H1 (cell line): ENCODE data around the gene HSD17B3. TPM values are rescaled to one million over a fixed set of nuclear protein-coding genes. Genes with fewer than 3 reads are reported as not detected.

Experiments
- CTCF ChIA-PET: fragments of 300-600 bp; sonication (Branson Sonifier 250); formaldehyde crosslinking; loops from one replicate; lab custom pipeline; 2021; ENCODE audit not compliant: partially characterized antibody; lab: Charles Lee
- POLR2A ChIA-PET: fragments of 300-600 bp; sonication (Branson Sonifier 250); formaldehyde crosslinking; loops from one replicate; lab custom pipeline; 2021; ENCODE audit warnings: inconsistent platforms; ENCODE audit not compliant: partially characterized antibody; lab: Charles Lee
- DNase-seq, 2 experiments: peaks; one replicate each; pipeline versions ENCODE4 v3.0.0 to v3.0.0-alpha.2; 2010 to 2022; ENCODE audit warnings: low spot score in 2 of 2, low read depth in 1 of 2, mixed read lengths in 1 of 2
- FAIRE-seq: peaks from 2 replicates; lab custom pipeline; 2011; peaks lifted over from hg19 to GRCh38; lab: Jason Lieb, UNC
- H2AFZ ChIP-seq: 2 replicates; pipeline ENCODE4 v1.8.1; 2012; ENCODE audit warnings: low read length, inconsistent platforms
- H2AK5ac ChIP-seq: 2 replicates; pipeline ENCODE4 v1.6.1; 2013; ENCODE audit warnings: low read depth, low read length
- H2BK120ac ChIP-seq: replicated peaks from 2 replicates; pipeline ENCODE3; 2013; ENCODE audit warnings: low read depth, low read length, inconsistent platforms
- H2BK12ac ChIP-seq: 2 replicates; pipeline ENCODE4 v1.6.1; 2013; ENCODE audit warnings: low read depth, low read length
- H2BK15ac ChIP-seq: 2 replicates; pipeline ENCODE4 v1.6.1; 2013; ENCODE audit warnings: low read length
- H2BK20ac ChIP-seq: 2 replicates; pipeline ENCODE4 v1.6.1; 2013; ENCODE audit warnings: low read length
- H2BK5ac ChIP-seq: 2 replicates; pipeline ENCODE4 v1.6.1; 2013; ENCODE audit warnings: low read depth, low read length
- H3K14ac ChIP-seq: 2 replicates; pipeline ENCODE4 v1.6.1; 2013; ENCODE audit warnings: inconsistent platforms; ENCODE audit not compliant: insufficient read length
- H3K18ac ChIP-seq: 2 replicates; pipeline ENCODE4 v1.6.1; 2013; ENCODE audit warnings: low read length; ENCODE audit errors: extremely low read depth
- H3K23ac ChIP-seq: 2 replicates; pipeline ENCODE4 v1.6.1; 2013; ENCODE audit warnings: inconsistent platforms; ENCODE audit not compliant: insufficient read length
- H3K23me2 ChIP-seq: 2 replicates; pipeline ENCODE4 v1.6.1; 2013; ENCODE audit warnings: low read depth, low read length
- H3K27ac ChIP-seq: 2 replicates; pipeline ENCODE4 v1.6.1; 2011; ENCODE audit warnings: low read depth, low read length, inconsistent platforms
- H3K27me3 ChIP-seq, 4 experiments: replicated peaks in 1 of 4; 1 replicate in 1 of 4; 2 replicates in 3 of 4; pipeline versions ENCODE4 v1.6.1 to v1.8.1; 2011 to 2013; ENCODE audit warnings: low read length in 3 of 4, mild to moderate bottlenecking in 3 of 4, inconsistent platforms in 2 of 4, mixed read lengths in 2 of 4, moderate library complexity in 1 of 4; ENCODE audit not compliant: control insufficient read depth in 3 of 4, insufficient read depth in 3 of 4; ENCODE audit errors: extremely low read depth in 1 of 4
- H3K36me3 ChIP-seq, 4 experiments: 2 replicates each; pipeline versions ENCODE4 v1.6.1 to v1.8.1; 2011 to 2013; ENCODE audit warnings: mild to moderate bottlenecking in 4 of 4, low read length in 3 of 4, moderate library complexity in 2 of 4, control low read depth in 1 of 4, inconsistent platforms in 1 of 4; ENCODE audit not compliant: insufficient read depth in 4 of 4, control insufficient read depth in 2 of 4
- H3K4ac ChIP-seq: replicated peaks from 2 replicates; pipeline ENCODE3; 2013; ENCODE audit warnings: low read length, low read depth, mixed read lengths, inconsistent platforms; ENCODE audit not compliant: insufficient read length
- H3K4me1 ChIP-seq, 4 experiments: replicated peaks in 1 of 4; 1 replicate in 1 of 4; 2 replicates in 3 of 4; pipeline versions ENCODE4 v1.6.1 to v1.8.1; 2011 to 2013; ENCODE audit warnings: low read length in 3 of 4, inconsistent platforms in 2 of 4, mixed read lengths in 1 of 4; ENCODE audit not compliant: insufficient read depth in 4 of 4, control insufficient read depth in 3 of 4
- H3K4me2 ChIP-seq, 2 experiments: 2 replicates each; pipeline versions ENCODE4 v1.6.1 to v1.8.1; 2011 to 2013; ENCODE audit warnings: low read depth in 2 of 2, low read length in 2 of 2, control low read depth in 1 of 2, inconsistent platforms in 1 of 2, mild to moderate bottlenecking in 1 of 2; ENCODE audit not compliant: insufficient read depth in 1 of 2
- H3K4me3 ChIP-seq, 4 experiments: fragments of 200-600, 300-600 bp in 1 of 4; sonication (generic), shearing (Covaris generic), sonication (Bioruptor Twin) in 1 of 4; 2 replicates each; pipeline versions ENCODE4 v1.5.1 to v1.8.1; 2011 to 2016; ENCODE audit warnings: low read length in 4 of 4, low read depth in 3 of 4, control low read depth in 2 of 4, inconsistent platforms in 2 of 4, mild to moderate bottlenecking in 2 of 4, mixed read lengths in 1 of 4, moderate library complexity in 1 of 4; ENCODE audit not compliant: insufficient read depth in 2 of 4; ENCODE audit errors: extremely low read depth in 1 of 4
- H3K56ac ChIP-seq: replicated peaks from 2 replicates; pipeline ENCODE3; 2013; ENCODE audit warnings: low read depth, mild to moderate bottlenecking, mixed read lengths, low read length, inconsistent platforms; ENCODE audit not compliant: insufficient read length
- H3K79me1 ChIP-seq: 2 replicates; pipeline ENCODE4 v1.6.1; 2013; ENCODE audit warnings: low read depth, low read length, control low read depth
- H3K79me2 ChIP-seq, 2 experiments: 2 replicates each; pipeline versions ENCODE4 v1.6.1 to v1.8.1; 2012 to 2013; ENCODE audit warnings: low read length in 2 of 2, mild to moderate bottlenecking in 2 of 2, inconsistent platforms in 1 of 2; ENCODE audit not compliant: insufficient read depth in 2 of 2, control insufficient read depth in 1 of 2
- H3K9ac ChIP-seq, 4 experiments: replicated peaks in 1 of 4; 1 replicate in 1 of 4; 2 replicates in 3 of 4; pipeline versions ENCODE4 v1.6.1 to v1.8.1; 2011 to 2013; ENCODE audit warnings: low read depth in 3 of 4, low read length in 3 of 4, control low read depth in 2 of 4, mild to moderate bottlenecking in 2 of 4, moderate library complexity in 2 of 4, inconsistent platforms in 1 of 4; ENCODE audit errors: extremely low read depth in 1 of 4
- H3K9me3 ChIP-seq, 2 experiments: 2 replicates each; pipeline versions ENCODE4 v1.6.1 to v1.8.1; 2012 to 2013; ENCODE audit warnings: mild to moderate bottlenecking in 2 of 2, moderate library complexity in 2 of 2, control low read depth in 1 of 2, inconsistent platforms in 1 of 2, low read depth in 1 of 2, low read length in 1 of 2, mixed read lengths in 1 of 2; ENCODE audit not compliant: insufficient read depth in 2 of 2
- H4K20me1 ChIP-seq, 2 experiments: replicated peaks in 1 of 2; 2 replicates each; pipeline versions ENCODE3 to v1.8.1; 2011 to 2013; ENCODE audit warnings: inconsistent platforms in 2 of 2, low read length in 2 of 2, mild to moderate bottlenecking in 1 of 2; ENCODE audit not compliant: insufficient read depth in 2 of 2, control insufficient read depth in 1 of 2
- H4K5ac ChIP-seq: 2 replicates; pipeline ENCODE4 v1.6.1; 2013; ENCODE audit warnings: low read length, low read depth, mixed read lengths, inconsistent platforms; ENCODE audit not compliant: insufficient read length
- H4K8ac ChIP-seq: 2 replicates; pipeline ENCODE4 v1.8.0; 2013; ENCODE audit warnings: mild to moderate bottlenecking, moderate library complexity, low read length, inconsistent platforms; ENCODE audit not compliant: insufficient read depth; ENCODE audit errors: extremely low read depth
- H4K91ac ChIP-seq: replicated peaks from 2 replicates; pipeline ENCODE3; 2013; ENCODE audit warnings: low read length, mixed read lengths, inconsistent platforms; ENCODE audit not compliant: insufficient read length
- ATF3 ChIP-seq: IDR thresholded peaks from 2 replicates; pipeline ENCODE4 v1.6.1; 2011; ENCODE audit warnings: low read depth, mild to moderate bottlenecking, low read length; ENCODE audit not compliant: insufficient read depth
- CHD2 ChIP-seq: IDR thresholded peaks from 2 replicates; pipeline ENCODE4 v1.6.1; 2012; ENCODE audit warnings: low read length, improper control_type of control experiment
- CREB1 ChIP-seq: IDR thresholded peaks from 2 replicates; pipeline ENCODE4 v1.6.1; 2012; ENCODE audit warnings: inconsistent platforms
- CTBP2 ChIP-seq: IDR thresholded peaks from 2 replicates; pipeline ENCODE4 v1.7.0; 2011; ENCODE audit warnings: borderline replicate concordance, mild to moderate bottlenecking, moderate library complexity, mixed read lengths, low read length; ENCODE audit not compliant: insufficient read depth, insufficient read length
- KDM5A ChIP-seq: fragments of 200-600 bp; IDR thresholded peaks from 2 replicates; pipeline ENCODE4 v1.7.1; 2012; ENCODE audit warnings: mild to moderate bottlenecking, low read length, inconsistent platforms, mixed read lengths
- RAD21 ChIP-seq, 2 experiments: IDR thresholded peaks in 1 of 2; conservative IDR thresholded peaks in 1 of 2; 2 replicates each; pipeline ENCODE4 v1.6.1; 2011; ENCODE audit warnings: low read depth in 2 of 2, low read length in 2 of 2, improper control_type of control experiment in 1 of 2, inconsistent platforms in 1 of 2, mild to moderate bottlenecking in 1 of 2, moderate library complexity in 1 of 2
- WGBS, 2 experiments: shearing (Covaris generic) in 1 of 2; methylation state at CpG; one replicate each; pipeline versions ENCODE4 v1.1.6 to v1.1.7; 2013 to 2015; ENCODE audit warnings: low lambda C conversion rate in 2 of 2, mixed read lengths in 2 of 2, inconsistent platforms in 1 of 2, low coverage in 1 of 2, missing lambda C conversion rate in 1 of 2; ENCODE audit not compliant: insufficient replicate concordance in 2 of 2, insufficient coverage in 1 of 2, insufficient read length in 1 of 2; ENCODE audit errors: extremely low coverage in 1 of 2, missing lambda C conversion rate in 1 of 2; 5-methylcytosine and 5-hydroxymethylcytosine counted together
- polyA plus RNA-seq, 7 experiments: library from polyadenylated mRNA; depleted of rRNA in 3 of 7; stranded (reverse) in 5 of 7; unstranded in 2 of 7; fragments of >200 nt in 5 of 7; fragments of 200-250 nt in 2 of 7; gene quantifications; 1 replicate in 5 of 7; 2 replicates in 1 of 7; 4 replicates in 1 of 7; pipeline versions ENCODE4 v1.2.1 to v1.2.3, GENCODE V29; 2011 to 2013; ENCODE audit warnings: missing spikeins in 2 of 7, mixed read lengths in 2 of 7
- total RNA-seq: library from RNA; stranded (reverse); fragmentation: NEBNext Ultra II Directional; extraction: Animal tissue kit (Norgen Biotek cat#: 25700); gene quantifications from 2 replicates; pipeline ENCODE4 v1.2.1, GENCODE V29; 2021
- TF ChIP-seq, protein P1 (sequence below): IDR thresholded peaks from 2 replicates; pipeline ENCODE4 v1.6.1; 2011; ENCODE audit warnings: low read length, improper control_type of control experiment
- TF ChIP-seq, protein P2 (sequence below): IDR thresholded peaks from 2 replicates; pipeline ENCODE4 v1.6.1; 2012; ENCODE audit warnings: inconsistent platforms

The HSD17B3 gene
- total and polyA plus RNA-seq, 2 of the 8 experiments (the other 6 are each of a cell fraction or from before 2014, with no cell fraction given), result not detected

DNA sequence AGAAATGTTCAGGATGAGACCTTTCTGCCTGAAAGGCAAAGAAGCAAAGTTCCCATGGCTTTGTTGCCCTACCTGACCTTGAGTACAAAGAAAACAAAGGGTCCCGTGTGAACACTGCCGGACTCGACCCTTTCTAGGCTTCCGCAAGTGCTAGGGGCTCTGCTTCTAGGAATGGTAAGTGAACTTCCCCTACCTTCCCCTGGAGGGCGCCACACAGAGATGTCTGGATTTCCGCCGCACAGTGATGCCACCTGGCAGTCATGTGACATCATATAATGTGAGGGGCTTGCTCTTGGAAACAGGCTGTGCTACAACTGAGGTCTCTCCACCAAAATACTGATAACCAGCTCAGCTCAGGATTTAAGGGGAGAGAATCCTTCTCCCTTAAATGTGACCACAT is 56.6 kb downstream of the HSD17B3 start:
- CTCF ChIA-PET, result interaction anchor here (0.7 to 8.0 kb wide), 34 partner anchors 9 to 512 kb away, joined by 3 to 82 read pairs (median 4); partner anchors contain the start of gene HSD17B3
- TF ChIP-seq ATF3, result peak; percentile 64
- TF ChIP-seq KDM5A, result no peak
- TF ChIP-seq CTBP2, result no peak
- no peak for TF ChIP-seq CHD2
- TF ChIP-seq, protein P1, sequence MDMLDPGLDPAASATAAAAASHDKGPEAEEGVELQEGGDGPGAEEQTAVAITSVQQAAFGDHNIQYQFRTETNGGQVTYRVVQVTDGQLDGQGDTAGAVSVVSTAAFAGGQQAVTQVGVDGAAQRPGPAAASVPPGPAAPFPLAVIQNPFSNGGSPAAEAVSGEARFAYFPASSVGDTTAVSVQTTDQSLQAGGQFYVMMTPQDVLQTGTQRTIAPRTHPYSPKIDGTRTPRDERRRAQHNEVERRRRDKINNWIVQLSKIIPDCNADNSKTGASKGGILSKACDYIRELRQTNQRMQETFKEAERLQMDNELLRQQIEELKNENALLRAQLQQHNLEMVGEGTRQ, result peak; percentile 79
- TF ChIP-seq, protein P2, sequence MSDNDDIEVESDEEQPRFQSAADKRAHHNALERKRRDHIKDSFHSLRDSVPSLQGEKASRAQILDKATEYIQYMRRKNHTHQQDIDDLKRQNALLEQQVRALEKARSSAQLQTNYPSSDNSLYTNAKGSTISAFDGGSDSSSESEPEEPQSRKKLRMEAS, result peak; percentile 46; the same call in 1 of the 2 replicates
- peak; percentile 76 for TF ChIP-seq CREB1
- peak; percentile 53 to 66 for TF ChIP-seq RAD21 (IDR thresholded peaks at IDR 0.05 in 1 of 2, conservative IDR thresholded peaks at IDR 0.05 in 1 of 2; ENCODE audit: low read depth in 2 of 2, low read length in 2 of 2)

More for the DNA sequence above, 56.6 kb downstream of the HSD17B3 start:
- WGBS, 2 experiments, result 69% methylated on average over 7 of the region's 7 CpGs; no CpG with 5 or more reads in 1 of the 2 experiments
- Histone ChIP-seq H3K27ac (no peak overlapping the region), H3K27me3 (no peaks in the 10 kb centered on the region), H2BK5ac (no peak overlapping the region), H2AFZ (no peak overlapping the region), H3K23ac (no peak overlapping the region), H3K23me2 (no peaks in the 10 kb centered on the region), H2BK20ac (no peak overlapping the region; the same call in 1 of the 2 replicates), H2BK15ac (no peak overlapping the region), H3K79me2 (no peaks in the 10 kb centered on the region), H4K20me1 (no peaks in the 10 kb centered on the region), H3K18ac (no peak overlapping the region), H2AK5ac (no peak overlapping the region), H3K4me3 (no peak overlapping the region), H3K4me1 (no peaks in the 10 kb centered on the region), H2BK12ac (no peak overlapping the region), H3K4me2 (no peak overlapping the region), H3K4ac (no peak overlapping the region), H3K9ac (no peak overlapping the region), H3K36me3 (no peaks in the 10 kb centered on the region), H3K14ac (no peak overlapping the region), H3K9me3 (no peaks in the 10 kb centered on the region), H2BK120ac (no peak overlapping the region), H3K56ac (no peak overlapping the region), H4K8ac (no peak overlapping the region), H4K91ac (no peak overlapping the region), H3K79me1 (no peaks in the 10 kb centered on the region), H4K5ac (no peak overlapping the region)
- FAIRE-seq, result no peak
- peak in 1 of 2 experiments; percentile 79 for DNase-seq
- POLR2A ChIA-PET, result interaction anchor here (0.9 kb wide), 1 partner anchor 53 kb away, joined by 3 read pairs; no protein-coding TSS in a partner anchor
